Activated CD8-positive, alpha-beta T cell treated with anti-CD3 and anti-CD28 coated beads, Interleukin-2, amount 10 ng/mL, durations not matched to agents 7 days and 5 days (primary cell): ENCODE results near the gene ZBED5. TPM values are rescaled to one million over a fixed set of nuclear protein-coding genes. Genes with fewer than 3 reads are reported as not detected.
A peak's percentile ranks its signal among the peaks of the same experiment; 100 is the strongest.
"Not testable (repeated sequence)": the region's sequence is repeated elsewhere in the genome, so short reads cannot be mapped to it uniquely, and the experiment has no call there.

Source experiments
- ATAC-seq: fragments of 150-1000 bp; cut with Tn5 transposase; one replicate; pipeline ENCODE4 v1.10.0; 2021; ENCODE audit warnings: moderate library complexity
- CTCF ChIA-PET: fragments of 350-600 bp; sonication (Branson Sonifier 250); formaldehyde crosslinking; loops from one replicate; lab custom pipeline; 2021; ENCODE audit warnings: antibody characterized with exemption; lab: Charles Lee
- POLR2A ChIA-PET: fragments of 350-600 bp; sonication (Branson Sonifier 250); formaldehyde crosslinking; loops from one replicate; lab custom pipeline; 2021; ENCODE audit warnings: antibody characterized with exemption; lab: Charles Lee
- DNase-seq: peaks from one replicate; pipeline ENCODE4 v3.0.0-alpha.2; 2020
- H3K27ac Mint-ChIP-seq: one replicate; pipeline ENCODE4 v1.8.0; 2021; ENCODE audit warnings: mild to moderate bottlenecking, mixed read lengths
- H3K27me3 Mint-ChIP-seq: one replicate; pipeline ENCODE4 v1.8.0; 2021; ENCODE audit warnings: low read depth, mixed read lengths
- H3K36me3 Mint-ChIP-seq: one replicate; pipeline ENCODE4 v1.8.0; 2021; ENCODE audit warnings: low read depth, mixed read lengths
- H3K4me1 Mint-ChIP-seq: one replicate; pipeline ENCODE4 v1.8.0; 2021; ENCODE audit warnings: low read depth, mixed read lengths
- H3K4me3 Mint-ChIP-seq: one replicate; pipeline ENCODE4 v1.8.0; 2021; ENCODE audit warnings: mild to moderate bottlenecking, mixed read lengths
- H3K9me3 Mint-ChIP-seq: one replicate; pipeline ENCODE4 v1.8.0; 2022; ENCODE audit warnings: mixed read lengths; ENCODE audit not compliant: insufficient read depth
- total RNA-seq, 2 experiments: library from RNA; stranded (reverse); gene quantifications; one replicate each; pipeline ENCODE4 v1.2.3, GENCODE V29; 2021

Gene ZBED5
- total RNA-seq, 2 experiments from 2014 or later, result 33.7 to 35.6 TPM

DNA sequence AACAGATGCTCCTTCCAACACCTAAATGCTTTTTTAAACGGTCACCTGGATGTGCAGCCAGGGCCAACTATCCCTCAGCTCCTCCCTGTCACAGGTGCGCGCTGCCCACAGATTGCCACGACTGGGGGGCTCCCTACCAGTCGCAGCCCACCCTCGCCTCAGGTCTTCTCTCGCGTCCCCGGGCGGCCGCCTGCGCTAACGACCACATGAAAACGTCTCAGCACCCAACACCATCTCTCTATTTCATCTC, 469 bp downstream of the ZBED5 start:
- ChIA-PET POLR2A (interaction anchor here (0.6 to 4.3 kb wide), 11 partner anchors 10 to 68 kb away, joined by 3 to 226 read pairs (median 6); partner anchors contain the start of gene EIF4G2), CTCF (interaction anchor here (1.0 to 3.3 kb wide), 4 partner anchors 21 to 87 kb away, joined by 4 to 21 read pairs (median 8); no protein-coding TSS in a partner anchor)
- Mint-ChIP-seq H3K9me3 (no peaks in the 10 kb centered on the region), H3K4me3 (peak overlapping the region; percentile 99), H3K27me3 (no peaks in the 10 kb centered on the region), H3K27ac (peak overlapping the region; percentile 99), H3K4me1 (peaks cover 33% of the 10 kb centered on the region), H3K36me3 (peaks cover 33% of the 10 kb centered on the region)
- DNase-seq, result no peak
- peak; percentile 23 for ATAC-seq

- no peak for DNase-seq
- H3K9me3 Mint-ChIP-seq, result no peaks in the 10 kb centered on the region
- peaks cover 33% of the 10 kb centered on the region for H3K4me1 Mint-ChIP-seq
- H3K4me3 Mint-ChIP-seq, result peak overlapping the region; percentile 99
- H3K27me3 Mint-ChIP-seq, result no peaks in the 10 kb centered on the region
- ATAC-seq, result no peak
- ChIA-PET CTCF (interaction anchor here (1.0 to 3.3 kb wide), 3 partner anchors 22 to 86 kb away, joined by 5 to 21 read pairs (median 12); no protein-coding TSS in a partner anchor), POLR2A (interaction anchor here (0.6 to 4.3 kb wide), 11 partner anchors 10 to 68 kb away, joined by 3 to 226 read pairs (median 6); partner anchors contain the start of gene EIF4G2)
- H3K36me3 Mint-ChIP-seq, result peaks cover 38% of the 10 kb centered on the region
- peak overlapping the region; percentile 99 for H3K27ac Mint-ChIP-seq
These were observed 979 bp downstream of the ZBED5 start for GRCh38 chr11:10856689-10857458.

GRCh38 chr11:10855295-10855694, 2.6 kb downstream of the ZBED5 start:
- H3K4me3 Mint-ChIP-seq, result no peak overlapping the region
- H3K27ac Mint-ChIP-seq, result no peak overlapping the region
- no peaks in the 10 kb centered on the region for H3K27me3 Mint-ChIP-seq
- ChIA-PET CTCF (interaction anchor here (1.1 to 1.9 kb wide), 2 partner anchors 23 to 46 kb away, joined by 4 to 6 read pairs; partner anchors contain the start of gene EIF4G2), POLR2A (interaction anchor here (2.9 to 4.3 kb wide), 2 partner anchors 46 to 48 kb away, joined by 16 to 226 read pairs; partner anchors contain the start of gene EIF4G2)
- ATAC-seq, result no peak
- peaks cover 33% of the 10 kb centered on the region for H3K4me1 Mint-ChIP-seq
- H3K9me3 Mint-ChIP-seq, result no peaks in the 10 kb centered on the region
- DNase-seq, result no peak
- H3K36me3 Mint-ChIP-seq, result peaks cover 42% of the 10 kb centered on the region

- ChIA-PET CTCF (interaction anchor here (1.0 to 2.2 kb wide), 6 partner anchors 11 to 56 kb away, joined by 3 to 11 read pairs (median 6); partner anchors contain the start of gene EIF4G2), POLR2A (interaction anchor here (1.1 to 4.5 kb wide), 5 partner anchors 9 to 45 kb away, joined by 3 to 21 read pairs (median 5); partner anchors contain the start of genes EIF4G2 and ZBED5)
- DNase-seq (no peak), ATAC-seq (no peak)
- H3K4me3 Mint-ChIP-seq, result no peak overlapping the region
- no peak overlapping the region for H3K27ac Mint-ChIP-seq
- H3K4me1 Mint-ChIP-seq, result peaks cover 14% of the 10 kb centered on the region
- H3K27me3 Mint-ChIP-seq, result no peaks in the 10 kb centered on the region
- peaks cover 29% of the 10 kb centered on the region for H3K36me3 Mint-ChIP-seq
- no peaks in the 10 kb centered on the region for H3K9me3 Mint-ChIP-seq
These were observed 9.6 kb downstream of the ZBED5 start for GRCh38 chr11:10847960-10848860.

- CTCF ChIA-PET, result interaction anchor here (0.9 to 2.0 kb wide), 2 partner anchors 32 to 54 kb away, joined by 3 to 6 read pairs; no protein-coding TSS in a partner anchor
- no peak overlapping the region for H3K4me3 Mint-ChIP-seq
- ATAC-seq, result no peak
- POLR2A ChIA-PET, result interaction anchor here (1.9 to 4.5 kb wide), 2 partner anchors 11 to 37 kb away, joined by 8 to 21 read pairs; partner anchors contain the start of genes EIF4G2 and ZBED5
- H3K27me3 Mint-ChIP-seq, result no peaks in the 10 kb centered on the region
- peaks cover 16% of the 10 kb centered on the region for H3K36me3 Mint-ChIP-seq
- no peaks in the 10 kb centered on the region for H3K9me3 Mint-ChIP-seq
- no peak for DNase-seq
- H3K27ac Mint-ChIP-seq, result no peak overlapping the region
- peaks cover 10% of the 10 kb centered on the region for H3K4me1 Mint-ChIP-seq
These were observed 11.2 kb downstream of the ZBED5 start for GRCh38 chr11:10846660-10847059.

DNA sequence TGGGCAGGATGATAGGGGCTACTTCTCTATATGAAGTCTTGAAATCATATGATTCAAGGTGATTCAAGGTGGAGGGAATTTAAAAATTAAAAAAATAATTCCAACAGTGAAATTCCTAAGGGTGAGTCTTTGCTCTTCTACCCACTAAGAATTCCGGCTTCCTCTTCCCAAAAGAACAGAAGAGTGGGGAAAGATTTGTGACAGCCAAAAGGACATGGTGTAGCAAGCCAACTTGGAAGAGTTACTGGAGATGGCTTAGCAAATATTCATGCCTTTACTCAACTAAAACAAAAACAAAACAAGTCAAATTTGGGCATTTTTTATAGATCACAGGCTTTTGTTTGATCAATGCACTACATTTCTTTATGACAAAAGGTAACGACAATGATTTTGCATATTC, 12.3 kb downstream of the ZBED5 start:
- Mint-ChIP-seq H3K27ac (no peak overlapping the region), H3K36me3 (peaks cover 14% of the 10 kb centered on the region), H3K4me3 (no peak overlapping the region), H3K9me3 (no peaks in the 10 kb centered on the region), H3K27me3 (no peaks in the 10 kb centered on the region), H3K4me1 (peaks cover 10% of the 10 kb centered on the region)
- CTCF ChIA-PET, result no interaction called here
- POLR2A ChIA-PET, result interaction anchor here (4.5 kb wide), 1 partner anchor 36 kb away, joined by 21 read pairs; the partner anchor contains the start of gene EIF4G2
- DNase-seq (no peak), ATAC-seq (no peak)

DNA sequence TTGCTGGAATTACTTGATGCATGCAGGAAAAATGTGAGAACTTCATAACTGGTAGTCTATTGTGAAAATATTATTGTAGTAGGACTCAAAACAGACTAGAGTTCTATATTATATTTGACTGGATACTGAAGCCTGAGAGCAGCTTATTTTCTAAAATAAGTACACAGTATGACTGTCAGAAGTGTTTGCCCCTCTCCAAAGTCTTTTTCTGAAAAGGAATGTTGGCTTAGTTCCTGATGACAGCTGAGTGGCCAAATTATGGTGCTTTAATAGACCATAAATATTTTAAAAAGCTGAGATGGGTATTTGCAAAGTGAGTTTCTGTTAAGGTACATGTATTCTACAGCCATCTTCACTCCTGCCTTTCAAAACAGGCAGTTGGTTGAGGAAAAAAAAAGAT, 13.1 kb downstream of the ZBED5 start:
- no peak overlapping the region for H3K4me3 Mint-ChIP-seq
- POLR2A ChIA-PET, result no interaction called here

DNA sequence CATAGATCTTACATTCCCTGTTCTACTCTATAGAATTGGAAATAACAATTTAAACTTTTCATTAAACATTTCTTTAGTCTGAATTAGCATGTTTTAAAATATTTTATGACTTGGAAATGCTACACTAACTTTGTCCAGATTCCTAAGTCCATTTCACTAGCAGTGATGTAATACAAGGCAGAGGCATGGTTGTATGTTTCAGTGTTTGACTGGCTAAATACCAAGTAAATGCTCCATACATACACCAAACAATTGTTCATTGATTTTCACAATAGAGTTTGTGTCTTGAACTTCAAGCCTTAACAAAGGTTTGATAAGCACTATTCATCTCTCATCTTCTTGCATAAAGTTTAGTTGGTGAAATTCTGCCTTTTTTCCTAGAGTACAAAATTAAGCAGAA, 13.5 kb downstream of the ZBED5 start:
- no peak for ATAC-seq
- peaks cover 10% of the 10 kb centered on the region for H3K4me1 Mint-ChIP-seq
- H3K36me3 Mint-ChIP-seq, result peaks cover 7% of the 10 kb centered on the region
- no peaks in the 10 kb centered on the region for H3K9me3 Mint-ChIP-seq
- ChIA-PET CTCF (no interaction called here), POLR2A (no interaction called here)
- H3K27me3 Mint-ChIP-seq, result no peaks in the 10 kb centered on the region
- H3K27ac Mint-ChIP-seq, result no peak overlapping the region
- DNase-seq, result no peak
- no peak overlapping the region for H3K4me3 Mint-ChIP-seq

More for the DNA sequence above, 13.1 kb downstream of the ZBED5 start:
- Mint-ChIP-seq H3K27ac (no peak overlapping the region), H3K4me1 (peaks cover 10% of the 10 kb centered on the region), H3K9me3 (no peaks in the 10 kb centered on the region), H3K27me3 (no peaks in the 10 kb centered on the region), H3K36me3 (peaks cover 11% of the 10 kb centered on the region)
- CTCF ChIA-PET, result no interaction called here
- ATAC-seq, result no peak
- no peak for DNase-seq

DNA sequence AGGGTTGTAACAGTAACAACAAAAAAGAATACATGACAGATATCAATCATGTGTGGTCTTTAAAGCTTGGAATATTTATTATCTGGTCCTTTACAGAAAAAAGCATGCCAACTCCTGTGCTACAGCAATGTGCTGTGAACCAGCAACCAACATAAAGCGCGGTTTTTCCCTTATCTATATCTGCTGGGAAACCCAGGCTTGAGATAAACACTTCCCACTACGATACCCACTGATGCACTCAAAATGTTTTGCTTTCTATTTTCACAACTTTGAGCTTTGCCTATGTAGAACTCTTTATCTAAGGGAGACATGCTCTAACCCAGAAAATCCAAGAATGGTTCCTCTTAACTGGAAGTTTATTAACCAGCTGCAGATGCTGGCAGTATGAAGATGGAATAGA, 19.0 kb downstream of the ZBED5 start:
- no peaks in the 10 kb centered on the region for H3K4me1 Mint-ChIP-seq
- no peaks in the 10 kb centered on the region for H3K36me3 Mint-ChIP-seq
- ATAC-seq, result no peak
- ChIA-PET CTCF (interaction anchor here (1.1 to 1.2 kb wide), 2 partner anchors 15 to 46 kb away, joined by 3 read pairs; no protein-coding TSS in a partner anchor), POLR2A (interaction anchor here (1.0 to 1.6 kb wide), 2 partner anchors 9 to 19 kb away, joined by 3 to 8 read pairs; partner anchors contain the start of gene ZBED5)
- no peak for DNase-seq
- H3K27me3 Mint-ChIP-seq, result peaks cover 4% of the 10 kb centered on the region
- no peak overlapping the region for H3K4me3 Mint-ChIP-seq
- no peaks in the 10 kb centered on the region for H3K9me3 Mint-ChIP-seq
- no peak overlapping the region for H3K27ac Mint-ChIP-seq

GRCh38 chr11:10838083-10838482, 19.8 kb downstream of the ZBED5 start:
- no peaks in the 10 kb centered on the region for H3K36me3 Mint-ChIP-seq
- ChIA-PET POLR2A (interaction anchor here (0.7 to 1.6 kb wide), 3 partner anchors 9 to 29 kb away, joined by 3 to 8 read pairs (median 3); partner anchors contain the start of gene ZBED5), CTCF (interaction anchor here (1.2 kb wide), 1 partner anchor 14 kb away, joined by 3 read pairs; no protein-coding TSS in a partner anchor)
- no peak overlapping the region for H3K4me3 Mint-ChIP-seq
- ATAC-seq (no peak), DNase-seq (no peak)
- no peak overlapping the region for H3K27ac Mint-ChIP-seq
- H3K27me3 Mint-ChIP-seq, result peaks cover 4% of the 10 kb centered on the region
- H3K9me3 Mint-ChIP-seq, result no peaks in the 10 kb centered on the region
- H3K4me1 Mint-ChIP-seq, result no peaks in the 10 kb centered on the region

- ChIA-PET POLR2A (interaction anchor here (1.4 kb wide), 1 partner anchor 21 kb away, joined by 3 read pairs; the partner anchor contains the start of gene ZBED5), CTCF (interaction anchor here (1.0 to 1.3 kb wide), 2 partner anchors 12 to 42 kb away, joined by 3 to 4 read pairs; no protein-coding TSS in a partner anchor)
- not testable (repeated sequence) for H3K27ac Mint-ChIP-seq, DNase-seq, H3K27me3 Mint-ChIP-seq, H3K4me3 Mint-ChIP-seq, H3K9me3 Mint-ChIP-seq, ATAC-seq, H3K36me3 Mint-ChIP-seq, H3K4me1 Mint-ChIP-seq
These were observed 21.0 kb downstream of the ZBED5 start for GRCh38 chr11:10836884-10837283.
